ENCODE results near the gene ARMC8. TPM values are rescaled to one million over a fixed set of nuclear protein-coding genes. Genes with fewer than 3 reads are reported as not detected.

The ARMC8 gene
- total and polyA plus RNA-seq, 9 donors, result 25.2 to 41.3 (median 33.3) TPM

GRCh38 chr3:138259126-138259525, 72.0 kb downstream of the ARMC8 start:
- H3K36me3 ChIP-seq (ENCODE audit: control insufficient read depth, insufficient read depth, low read length), result peaks cover 17% of the 10 kb centered on the region
- WGBS (ENCODE audit: insufficient coverage), result 91% methylated on average over 3 of the region's 4 CpGs
- no peaks in the 10 kb centered on the region for H3K9me3 ChIP-seq (replicated peaks; ENCODE audit: control insufficient read depth, low read depth, low read length)
- H3K27me3 ChIP-seq (ENCODE audit: control insufficient read depth, insufficient read depth, low read length), result no peaks in the 10 kb centered on the region
- DNase-seq, result no peak
- no peak overlapping the region for H3K4me3 ChIP-seq (ENCODE audit: low read length)
- H3K4me1 ChIP-seq (ENCODE audit: control insufficient read depth, insufficient read depth, low read length), result no peaks in the 10 kb centered on the region
- no peak overlapping the region for H3K27ac ChIP-seq (ENCODE audit: low read length)

- no peak for DNase-seq
- H3K27ac ChIP-seq (ENCODE audit: low read length), result no peak overlapping the region
- H3K4me3 ChIP-seq (ENCODE audit: low read length), result no peak overlapping the region
- WGBS (ENCODE audit: insufficient coverage), result no CpG with 5 or more reads among the region's 1 CpG
- no peaks in the 10 kb centered on the region for H3K27me3 ChIP-seq (ENCODE audit: control insufficient read depth, insufficient read depth, low read length)
- peaks cover 24% of the 10 kb centered on the region for H3K36me3 ChIP-seq (ENCODE audit: control insufficient read depth, insufficient read depth, low read length)
- H3K4me1 ChIP-seq (ENCODE audit: control insufficient read depth, insufficient read depth, low read length), result no peaks in the 10 kb centered on the region
- H3K9me3 ChIP-seq (replicated peaks; ENCODE audit: control insufficient read depth, low read depth, low read length), result no peaks in the 10 kb centered on the region
Measured at GRCh38 chr3:138260611-138261010, 73.5 kb downstream of the ARMC8 start.

DNA sequence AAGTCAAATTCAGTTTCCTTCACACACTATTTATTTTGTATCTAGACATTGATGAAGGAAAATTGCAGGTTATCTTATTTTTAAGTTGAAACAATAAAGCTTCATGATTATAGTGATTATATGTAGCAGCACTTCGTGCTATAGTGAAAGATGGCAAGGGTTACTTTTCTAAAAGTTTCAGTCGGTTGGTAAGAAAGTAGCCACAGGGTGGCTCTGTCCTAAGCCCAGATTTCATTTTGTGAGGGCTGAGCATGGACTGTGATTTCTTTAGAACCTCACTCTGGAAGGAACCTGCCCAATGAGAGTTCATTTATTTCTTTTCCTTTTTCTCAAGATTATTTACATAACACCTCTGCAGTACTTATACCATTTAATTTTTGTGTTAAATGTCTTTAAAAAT, 76.0 kb downstream of the ARMC8 start:
- Histone ChIP-seq H3K9me3 (replicated peaks; ENCODE audit: control insufficient read depth, low read depth, low read length) (no peaks in the 10 kb centered on the region), H3K27ac (ENCODE audit: low read length) (no peak overlapping the region), H3K27me3 (ENCODE audit: control insufficient read depth, insufficient read depth, low read length) (no peaks in the 10 kb centered on the region), H3K4me3 (ENCODE audit: low read length) (no peak overlapping the region), H3K4me1 (ENCODE audit: control insufficient read depth, insufficient read depth, low read length) (no peaks in the 10 kb centered on the region), H3K36me3 (ENCODE audit: control insufficient read depth, insufficient read depth, low read length) (peaks cover 30% of the 10 kb centered on the region)
- DNase-seq, result no peak
- WGBS (ENCODE audit: insufficient coverage), result no CpG with 5 or more reads among the region's 2 CpGs

DNA sequence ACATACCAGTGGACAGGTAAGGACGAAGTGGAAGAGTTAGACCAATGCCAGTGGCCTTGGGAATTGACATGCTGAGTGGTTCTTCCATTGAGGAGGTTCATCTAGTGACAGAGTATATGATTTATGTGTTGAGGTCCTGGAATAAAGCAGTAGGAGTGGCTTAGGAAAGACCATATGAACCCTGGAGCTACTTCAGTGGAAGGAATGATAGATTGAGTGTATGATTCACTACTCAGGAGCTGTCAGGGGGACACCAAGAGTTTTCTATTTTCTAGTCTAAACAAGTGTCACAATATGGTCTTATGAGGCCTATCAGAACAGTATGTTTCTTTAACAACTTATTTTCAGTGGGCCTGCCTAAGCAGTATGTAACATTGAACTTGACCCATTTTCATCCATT, 78.6 kb downstream of the ARMC8 start:
- H3K27me3 ChIP-seq (ENCODE audit: control insufficient read depth, insufficient read depth, low read length), result no peaks in the 10 kb centered on the region
- H3K27ac ChIP-seq (ENCODE audit: low read length), result no peak overlapping the region
- no peak for DNase-seq
- H3K36me3 ChIP-seq (ENCODE audit: control insufficient read depth, insufficient read depth, low read length), result peaks cover 30% of the 10 kb centered on the region
- H3K4me1 ChIP-seq (ENCODE audit: control insufficient read depth, insufficient read depth, low read length), result no peaks in the 10 kb centered on the region
- 83% methylated on average over 1 of the region's 1 CpG for WGBS (ENCODE audit: insufficient coverage)
- no peaks in the 10 kb centered on the region for H3K9me3 ChIP-seq (replicated peaks; ENCODE audit: control insufficient read depth, low read depth, low read length)
- H3K4me3 ChIP-seq (ENCODE audit: low read length), result no peak overlapping the region

DNA sequence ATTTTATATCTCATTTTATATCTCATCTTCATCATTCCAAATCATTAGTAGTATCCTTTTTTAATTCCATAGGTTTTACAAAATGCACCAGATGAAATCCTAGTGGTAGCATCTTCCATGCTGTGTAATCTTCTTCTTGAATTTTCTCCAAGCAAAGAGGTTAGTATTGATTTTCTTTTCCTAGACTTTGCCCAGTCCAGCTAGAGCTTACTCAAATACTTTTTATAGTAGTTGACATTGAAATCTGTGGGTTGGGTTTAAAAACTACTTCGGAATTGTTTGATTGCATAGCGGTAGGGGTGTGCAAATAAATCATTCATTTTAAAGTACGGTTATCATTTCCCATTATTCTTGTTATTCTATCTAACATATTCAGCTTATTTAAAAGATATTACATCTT, 80.0 kb downstream of the ARMC8 start:
- Histone ChIP-seq H3K4me1 (ENCODE audit: control insufficient read depth, insufficient read depth, low read length) (no peaks in the 10 kb centered on the region), H3K27me3 (ENCODE audit: control insufficient read depth, insufficient read depth, low read length) (no peaks in the 10 kb centered on the region), H3K4me3 (ENCODE audit: low read length) (no peak overlapping the region), H3K36me3 (ENCODE audit: control insufficient read depth, insufficient read depth, low read length) (peaks cover 30% of the 10 kb centered on the region), H3K9me3 (replicated peaks; ENCODE audit: control insufficient read depth, low read depth, low read length) (no peaks in the 10 kb centered on the region), H3K27ac (ENCODE audit: low read length) (no peak overlapping the region)
- DNase-seq, result no peak
- no CpG with 5 or more reads among the region's 3 CpGs for WGBS (ENCODE audit: insufficient coverage)

DNA sequence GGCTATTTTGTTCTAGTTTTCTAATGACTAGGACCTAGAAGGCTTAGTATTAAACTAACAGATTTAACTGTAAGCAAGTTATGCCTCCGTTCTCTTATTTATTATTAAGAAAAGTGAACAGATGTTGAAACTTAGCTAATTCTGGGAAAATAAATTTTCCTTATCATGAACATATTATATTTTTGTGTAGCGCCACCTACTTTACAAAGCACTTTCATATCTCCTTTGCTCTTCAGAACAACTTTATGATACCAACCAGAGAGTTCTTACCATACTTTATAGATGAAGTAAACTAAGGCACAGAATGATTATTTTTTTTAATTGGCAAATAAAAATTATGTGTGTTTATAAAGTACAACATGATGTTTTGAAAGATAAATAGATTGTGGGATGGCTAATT, 83.1 kb downstream of the ARMC8 start:
- WGBS (ENCODE audit: insufficient coverage), result no CpG with 5 or more reads among the region's 2 CpGs
- Histone ChIP-seq H3K27ac (ENCODE audit: low read length) (no peak overlapping the region), H3K9me3 (replicated peaks; ENCODE audit: control insufficient read depth, low read depth, low read length) (no peaks in the 10 kb centered on the region), H3K36me3 (ENCODE audit: control insufficient read depth, insufficient read depth, low read length) (peaks cover 34% of the 10 kb centered on the region), H3K4me3 (ENCODE audit: low read length) (no peak overlapping the region), H3K4me1 (ENCODE audit: control insufficient read depth, insufficient read depth, low read length) (no peaks in the 10 kb centered on the region), H3K27me3 (ENCODE audit: control insufficient read depth, insufficient read depth, low read length) (no peaks in the 10 kb centered on the region)
- no peak for DNase-seq

DNA sequence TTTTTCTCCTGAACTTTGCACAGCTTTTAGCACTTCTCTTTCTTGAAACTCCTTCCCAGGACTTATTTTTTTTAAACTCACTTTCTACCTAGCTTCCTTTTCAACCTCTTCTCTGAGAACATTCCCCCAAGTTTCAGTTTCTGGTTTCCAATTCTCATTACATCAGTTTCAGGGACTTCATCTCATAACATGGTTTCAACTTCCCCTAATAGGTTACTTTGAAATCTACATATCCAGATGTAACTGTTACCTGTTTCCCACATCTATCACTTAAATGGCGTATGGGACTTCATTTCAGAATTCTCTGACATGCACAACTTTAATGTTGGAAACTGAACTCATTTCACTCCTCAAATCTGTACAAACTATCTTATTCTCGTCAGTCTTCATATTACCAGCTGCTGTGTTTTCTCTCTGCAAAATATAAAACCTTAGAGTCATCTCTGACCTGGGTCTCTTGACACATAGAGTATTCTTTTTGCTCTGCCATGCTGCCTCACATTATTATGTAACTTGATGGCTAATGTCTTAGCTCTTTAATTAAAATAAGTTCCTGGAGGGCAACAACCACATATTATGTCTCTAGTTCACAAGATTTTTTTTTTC, 84.2 kb downstream of the ARMC8 start:
- Histone ChIP-seq H3K36me3 (ENCODE audit: control insufficient read depth, insufficient read depth, low read length) (peaks cover 37% of the 10 kb centered on the region), H3K27ac (ENCODE audit: low read length) (no peak overlapping the region), H3K4me1 (ENCODE audit: control insufficient read depth, insufficient read depth, low read length) (no peaks in the 10 kb centered on the region), H3K9me3 (replicated peaks; ENCODE audit: control insufficient read depth, low read depth, low read length) (no peaks in the 10 kb centered on the region), H3K4me3 (ENCODE audit: low read length) (no peak overlapping the region), H3K27me3 (ENCODE audit: control insufficient read depth, insufficient read depth, low read length) (no peaks in the 10 kb centered on the region)
- WGBS (ENCODE audit: insufficient coverage), result 100% methylated on average over 2 of the region's 2 CpGs
- DNase-seq, result no peak

DNA sequence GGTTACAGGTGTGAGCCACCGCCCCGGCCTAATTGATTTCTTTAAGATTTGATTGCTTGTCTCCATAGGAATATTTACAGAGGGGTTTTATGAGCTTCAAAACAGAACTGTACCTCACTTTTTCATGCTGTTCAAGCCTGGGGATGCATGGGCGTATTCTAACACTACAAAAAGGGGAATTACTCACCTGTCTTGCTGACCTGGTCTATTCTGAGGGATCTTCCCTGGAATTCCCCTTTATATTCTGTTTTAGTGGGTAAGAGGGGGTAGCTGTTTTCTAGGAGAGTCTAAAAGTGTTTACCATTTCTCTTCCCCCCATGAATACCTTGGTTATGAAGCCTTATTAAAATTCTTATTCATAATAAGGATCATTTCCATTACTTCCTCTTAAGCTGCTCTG, 94.5 kb downstream of the ARMC8 start:
- H3K4me1 ChIP-seq (ENCODE audit: control insufficient read depth, insufficient read depth, low read length), result no peaks in the 10 kb centered on the region
- no peak overlapping the region for H3K4me3 ChIP-seq (ENCODE audit: low read length)
- no peak for DNase-seq
- peaks cover 35% of the 10 kb centered on the region for H3K36me3 ChIP-seq (ENCODE audit: control insufficient read depth, insufficient read depth, low read length)
- H3K9me3 ChIP-seq (replicated peaks; ENCODE audit: control insufficient read depth, low read depth, low read length), result no peaks in the 10 kb centered on the region
- no peaks in the 10 kb centered on the region for H3K27me3 ChIP-seq (ENCODE audit: control insufficient read depth, insufficient read depth, low read length)
- H3K27ac ChIP-seq (ENCODE audit: low read length), result no peak overlapping the region
- no CpG with 5 or more reads among the region's 3 CpGs for WGBS (ENCODE audit: insufficient coverage)

DNA sequence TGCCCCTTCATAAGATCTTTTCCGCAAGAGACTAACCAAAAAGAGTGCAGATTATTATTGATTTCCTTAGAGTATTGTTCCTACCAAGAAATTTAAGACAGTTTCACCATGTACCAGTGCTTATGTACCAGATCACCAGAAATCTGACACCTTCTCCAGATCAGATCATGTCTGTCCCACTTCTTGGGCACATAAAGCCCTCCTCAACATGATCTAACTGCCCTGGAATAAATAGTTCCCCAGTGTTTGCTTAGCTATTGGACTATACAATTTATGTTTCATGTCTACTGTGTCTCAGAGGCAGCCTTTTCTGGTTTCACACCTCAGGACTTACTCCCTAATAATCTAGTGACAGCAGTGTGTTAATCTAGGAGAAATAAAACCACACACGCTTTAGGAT, 95.7 kb downstream of the ARMC8 start:
- Histone ChIP-seq H3K27me3 (ENCODE audit: control insufficient read depth, insufficient read depth, low read length) (no peaks in the 10 kb centered on the region), H3K36me3 (ENCODE audit: control insufficient read depth, insufficient read depth, low read length) (peaks cover 40% of the 10 kb centered on the region), H3K4me3 (ENCODE audit: low read length) (no peak overlapping the region), H3K4me1 (ENCODE audit: control insufficient read depth, insufficient read depth, low read length) (no peaks in the 10 kb centered on the region), H3K27ac (ENCODE audit: low read length) (no peak overlapping the region), H3K9me3 (replicated peaks; ENCODE audit: control insufficient read depth, low read depth, low read length) (no peaks in the 10 kb centered on the region)
- WGBS (ENCODE audit: insufficient coverage), result no CpG with 5 or more reads among the region's 2 CpGs
- DNase-seq, result no peak

DNA sequence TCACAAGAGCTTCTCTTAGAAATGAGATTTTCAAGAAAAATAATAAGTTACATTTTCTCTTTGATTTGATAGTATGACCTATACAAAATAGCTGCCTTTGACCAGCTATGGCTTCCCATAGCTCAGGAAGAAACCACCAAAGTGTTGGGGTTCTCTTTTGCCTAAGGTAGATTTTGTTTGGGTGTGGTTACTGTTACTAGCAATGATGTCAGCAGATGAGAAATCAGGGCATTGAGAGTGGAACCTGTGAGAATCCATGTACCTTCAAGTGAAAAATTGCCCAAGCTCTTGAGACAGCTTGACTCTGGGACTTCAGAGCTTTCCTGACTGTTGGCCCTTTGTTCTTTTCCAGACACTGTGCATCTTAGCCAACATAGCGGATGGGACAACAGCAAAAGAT, 97.0 kb downstream of the ARMC8 start:
- Histone ChIP-seq H3K27ac (ENCODE audit: low read length) (no peak overlapping the region), H3K4me3 (ENCODE audit: low read length) (no peak overlapping the region), H3K9me3 (replicated peaks; ENCODE audit: control insufficient read depth, low read depth, low read length) (no peaks in the 10 kb centered on the region), H3K27me3 (ENCODE audit: control insufficient read depth, insufficient read depth, low read length) (no peaks in the 10 kb centered on the region), H3K36me3 (ENCODE audit: control insufficient read depth, insufficient read depth, low read length) (peaks cover 43% of the 10 kb centered on the region), H3K4me1 (ENCODE audit: control insufficient read depth, insufficient read depth, low read length) (no peaks in the 10 kb centered on the region)
- DNase-seq, result no peak
- WGBS (ENCODE audit: insufficient coverage), result no CpG with 5 or more reads among the region's 1 CpG

- no peaks in the 10 kb centered on the region for H3K27me3 ChIP-seq (ENCODE audit: control insufficient read depth, insufficient read depth, low read length)
- H3K36me3 ChIP-seq (ENCODE audit: control insufficient read depth, insufficient read depth, low read length), result peaks cover 53% of the 10 kb centered on the region
- no peak for DNase-seq
- WGBS (ENCODE audit: insufficient coverage), result 91% methylated on average over 2 of the region's 2 CpGs
- H3K4me3 ChIP-seq (ENCODE audit: low read length), result no peak overlapping the region
- no peaks in the 10 kb centered on the region for H3K9me3 ChIP-seq (replicated peaks; ENCODE audit: control insufficient read depth, low read depth, low read length)
- no peak overlapping the region for H3K27ac ChIP-seq (ENCODE audit: low read length)
- no peaks in the 10 kb centered on the region for H3K4me1 ChIP-seq (ENCODE audit: control insufficient read depth, insufficient read depth, low read length)
Measured at GRCh38 chr3:138284957-138285477, 97.9 kb downstream of the ARMC8 start.
